Loucy (cell line): ENCODE measurements around the gene WDR64.
"Not testable (repeated sequence)": the region's sequence is repeated elsewhere in the genome, so short reads cannot be mapped to it uniquely, and the experiment has no call there.

ENCODE experiments used
- H2AFZ ChIP-seq: fragments of 200-600 bp; sonication (generic); 2 replicates; pipeline ENCODE4 v1.6.0; 2016; ENCODE audit warnings: antibody characterized with exemption, mild to moderate bottlenecking, low read length, moderate library complexity
- H3F3A ChIP-seq: fragments of 200-600 bp; 2 replicates; pipeline ENCODE4 v1.6.0; 2016; ENCODE audit warnings: antibody characterized with exemption, low read depth, mild to moderate bottlenecking
- H3K27me3 ChIP-seq: fragments of 200-600 bp; sonication (generic); 2 replicates; pipeline ENCODE4 v1.6.1; 2014; ENCODE audit warnings: low read length, mild to moderate bottlenecking; ENCODE audit not compliant: insufficient read depth, poor library complexity, severe bottlenecking
- H3K36me3 ChIP-seq: fragments of 200-600 bp; sonication (generic); 2 replicates; pipeline ENCODE4 v1.6.1; 2016; ENCODE audit warnings: low read length; ENCODE audit not compliant: insufficient read depth
- H3K4me1 ChIP-seq: fragments of 200-600 bp; sonication (generic); 2 replicates; pipeline ENCODE4 v1.5.1; 2014; ENCODE audit warnings: low read length, mild to moderate bottlenecking; ENCODE audit not compliant: insufficient read depth, poor library complexity, severe bottlenecking
- H3K4me2 ChIP-seq: fragments of 200-600 bp; sonication (generic); 2 replicates; pipeline ENCODE4 v1.6.0; 2014; ENCODE audit warnings: antibody characterized with exemption, low read length, low read depth, mild to moderate bottlenecking; ENCODE audit not compliant: poor library complexity, severe bottlenecking
- H3K4me3 ChIP-seq: fragments of 200-600 bp; sonication (generic); 2 replicates; pipeline ENCODE4 v1.5.1; 2014; ENCODE audit warnings: low read length, mild to moderate bottlenecking, mixed read lengths; ENCODE audit not compliant: poor library complexity, severe bottlenecking
- H3K79me2 ChIP-seq: fragments of 200-600 bp; sonication (generic); 2 replicates; pipeline ENCODE4 v1.6.1; 2014; ENCODE audit warnings: low read length; ENCODE audit not compliant: insufficient read depth
- H3K9ac ChIP-seq: fragments of 200-600 bp; sonication (generic); 2 replicates; pipeline ENCODE4 v1.6.0; 2014; ENCODE audit warnings: mild to moderate bottlenecking, low read depth, low read length, moderate library complexity; ENCODE audit not compliant: poor library complexity, severe bottlenecking
- H3K9me2 ChIP-seq: fragments of 200-600 bp; sonication (generic); replicated peaks from 2 replicates; pipeline ENCODE4 v1.6.1; 2016; ENCODE audit warnings: low read depth, low read length, mixed read lengths
- H3K9me3 ChIP-seq: fragments of 200-600 bp; sonication (generic); 2 replicates; pipeline ENCODE4 v1.6.1; 2014; ENCODE audit warnings: mild to moderate bottlenecking, antibody characterized with exemption, low read length, low read depth; ENCODE audit not compliant: insufficient read depth
- H4K20me1 ChIP-seq: fragments of 200-600 bp; sonication (generic); 2 replicates; pipeline ENCODE4 v1.6.0; 2014; ENCODE audit warnings: antibody characterized with exemption, low read length, mild to moderate bottlenecking; ENCODE audit not compliant: insufficient read depth, poor library complexity, severe bottlenecking
- CTCF ChIP-seq: fragments of 200-600 bp; sonication (generic); conservative IDR thresholded peaks from 2 replicates; pipeline ENCODE4 v1.5.1; 2014; ENCODE audit warnings: mild to moderate bottlenecking, antibody characterized with exemption, low read length
- EZH2phosphoT487 ChIP-seq: fragments of 200-600 bp; IDR thresholded peaks from 2 replicates; pipeline ENCODE4 v1.6.1; 2018; ENCODE audit warnings: antibody characterized with exemption, mild to moderate bottlenecking, moderate library complexity, borderline replicate concordance

Gene WDR64

GRCh38 chr1:241825581-241825980 is 173.5 kb downstream of the WDR64 start:
- Histone ChIP-seq H3K79me2 (no peaks in the 10 kb centered on the region), H3K9me2 (no peaks in the 10 kb centered on the region), H3F3A (no peaks in the 10 kb centered on the region), H3K4me1 (no peaks in the 10 kb centered on the region), H2AFZ (no peak overlapping the region), H3K9me3 (no peaks in the 10 kb centered on the region), H4K20me1 (no peaks in the 10 kb centered on the region), H3K27me3 (no peaks in the 10 kb centered on the region), H3K36me3 (no peaks in the 10 kb centered on the region), H3K4me3 (no peak overlapping the region), H3K9ac (no peak overlapping the region), H3K4me2 (no peak overlapping the region)
- no peak for TF ChIP-seq CTCF
- no peak for TF ChIP-seq EZH2phosphoT487

DNA sequence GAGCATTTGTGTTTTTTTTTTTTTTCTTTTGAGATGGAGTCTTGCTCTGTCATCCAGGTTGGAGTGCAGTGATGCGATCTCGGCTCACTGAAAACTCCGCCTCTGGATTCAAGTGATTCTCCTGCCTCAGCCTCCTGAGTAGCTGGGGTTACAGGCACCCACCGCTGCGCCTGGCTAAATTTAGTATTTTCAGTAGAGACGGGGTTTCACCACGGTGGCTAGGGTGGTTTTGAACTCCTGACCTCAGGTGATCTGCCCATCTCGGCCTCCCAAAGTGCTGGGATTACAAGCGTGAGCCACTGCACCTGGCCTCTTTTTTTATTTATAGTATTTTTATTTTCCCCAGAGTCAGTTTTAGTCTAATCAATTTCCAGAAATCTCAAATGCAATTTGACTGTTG is 174.5 kb downstream of the WDR64 start:
- H2AFZ ChIP-seq, H3K27me3 ChIP-seq, H3K9me2 ChIP-seq, H3K4me1 ChIP-seq, H3K4me3 ChIP-seq, H3K79me2 ChIP-seq, H4K20me1 ChIP-seq, H3K36me3 ChIP-seq, H3K4me2 ChIP-seq, H3F3A ChIP-seq, H3K9me3 ChIP-seq, H3K9ac ChIP-seq: not testable (repeated sequence)

GRCh38 chr1:241827264-241827663 is 175.2 kb downstream of the WDR64 start:
- H4K20me1 ChIP-seq: no peaks in the 10 kb centered on the region
- no peaks in the 10 kb centered on the region for H3K27me3 ChIP-seq
- no peaks in the 10 kb centered on the region for H3K36me3 ChIP-seq
- no peaks in the 10 kb centered on the region for H3F3A ChIP-seq
- TF ChIP-seq CTCF (no peak), EZH2phosphoT487 (no peak)
- H3K79me2 ChIP-seq: no peaks in the 10 kb centered on the region
- H3K9me2 ChIP-seq: no peaks in the 10 kb centered on the region
- H3K4me3 ChIP-seq: no peak overlapping the region
- H2AFZ ChIP-seq: no peak overlapping the region
- H3K4me1 ChIP-seq: no peaks in the 10 kb centered on the region
- H3K9me3 ChIP-seq: no peaks in the 10 kb centered on the region
- H3K9ac ChIP-seq: no peak overlapping the region
- no peak overlapping the region for H3K4me2 ChIP-seq

DNA sequence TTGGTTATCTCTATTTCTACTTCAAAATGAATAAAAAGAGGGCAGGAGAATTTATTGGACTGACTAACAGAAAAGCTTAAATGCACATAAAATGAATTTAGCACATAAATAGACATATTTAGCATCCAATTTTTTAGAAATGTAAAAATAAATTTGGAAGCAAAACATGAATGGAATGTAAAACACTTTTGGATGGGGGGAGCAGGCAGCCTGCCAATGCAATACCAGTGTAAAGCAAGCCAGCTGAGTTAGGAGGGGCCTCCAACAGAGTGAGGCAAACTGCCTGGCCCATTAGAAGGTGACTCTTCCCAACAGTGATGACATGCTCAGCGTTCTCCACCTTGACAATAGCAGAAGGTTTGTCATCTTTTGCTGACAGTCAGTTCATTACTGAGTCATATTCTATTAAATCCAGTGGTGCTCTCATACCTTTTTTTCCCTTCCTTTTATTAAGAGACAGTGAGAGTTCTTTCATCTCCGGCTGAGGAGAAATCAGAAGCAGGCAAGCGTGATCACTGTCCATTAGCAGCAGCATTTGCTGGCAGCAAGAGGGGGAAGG is 176.5 kb downstream of the WDR64 start:
- H2AFZ ChIP-seq: no peak overlapping the region
- H3K4me3 ChIP-seq: no peak overlapping the region
- no peaks in the 10 kb centered on the region for H3K9me3 ChIP-seq
- H3K79me2 ChIP-seq: no peaks in the 10 kb centered on the region
- H3K4me2 ChIP-seq: no peak overlapping the region
- H3K36me3 ChIP-seq: no peaks in the 10 kb centered on the region
- TF ChIP-seq CTCF (no peak), EZH2phosphoT487 (no peak)
- no peaks in the 10 kb centered on the region for H3K4me1 ChIP-seq
- no peaks in the 10 kb centered on the region for H4K20me1 ChIP-seq
- H3K9ac ChIP-seq: no peak overlapping the region
- H3K27me3 ChIP-seq: no peaks in the 10 kb centered on the region
- H3F3A ChIP-seq: no peaks in the 10 kb centered on the region
- H3K9me2 ChIP-seq: no peaks in the 10 kb centered on the region
